Ovary (tissue), 3 donors: Measurements from ENCODE around the gene DNAH8.

Experiments used
- CTCF ChIP-seq, 3 donors: fragments of 450-650 bp in 2 of 3; fragments of 200-600 bp in 1 of 3; IDR thresholded peaks; one replicate each; pipeline versions ENCODE4 v1.5.1 to v1.8.0; 2016 to 2022; ENCODE audit warnings: antibody characterized with exemption in 3 of 3, mild to moderate bottlenecking in 1 of 3
- POLR2A ChIP-seq: fragments of 450-650 bp; IDR thresholded peaks from one replicate; pipeline ENCODE4 v1.6.1; 2017; ENCODE audit warnings: antibody characterized with exemption, mild to moderate bottlenecking, moderate library complexity
- donor health status: DM: no; HTN: no; CAD: no.

DNA sequence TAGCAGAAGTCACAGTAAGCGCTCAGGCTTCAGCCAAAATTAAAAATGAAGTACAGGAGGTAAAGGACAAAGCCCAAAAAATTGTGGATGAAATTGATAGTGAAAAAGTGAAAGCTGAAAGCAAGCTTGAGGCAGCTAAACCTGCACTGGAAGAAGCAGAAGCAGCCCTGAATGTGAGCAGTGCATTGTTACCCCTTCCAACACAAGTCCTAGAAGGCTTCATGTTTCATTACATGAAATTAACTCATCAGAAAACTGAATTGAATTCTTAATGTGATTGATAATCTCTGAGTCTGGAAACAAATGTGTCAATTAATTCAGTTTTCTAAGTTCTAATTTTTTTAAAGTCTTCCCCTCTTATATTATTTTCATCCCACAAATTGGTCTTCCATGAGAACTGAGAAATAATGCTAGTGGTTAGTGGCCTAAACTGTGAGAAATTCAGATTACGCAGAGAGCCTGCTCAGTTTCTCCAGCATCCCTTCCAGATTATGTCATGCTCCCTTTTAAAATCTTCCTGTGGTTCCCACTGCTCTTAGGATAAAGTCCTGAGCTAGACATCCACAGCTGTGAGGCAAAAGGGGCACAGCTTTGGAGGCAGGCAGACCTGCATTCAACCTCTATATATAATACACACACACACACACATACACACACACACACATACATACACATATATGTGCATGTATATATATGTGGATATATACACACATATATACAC is 200.3 kb downstream of the DNAH8 start:
- TF ChIP-seq CTCF (IDR thresholded peaks at IDR 0.05) (no peak), POLR2A (no peak)
